Activated CD8-positive, alpha-beta memory T cell treated with anti-CD3 and anti-CD28 coated beads, Interleukin-2, amount 50 U/mL, for 1 hour (primary cell): ENCODE data around the gene COL23A1.
"Not testable (repeated sequence)": the region's sequence is repeated elsewhere in the genome, so short reads cannot be mapped to it uniquely, and the experiment has no call there.

Source experiments
- DNase-seq: peaks from one replicate; pipeline ENCODE4 v3.0.0-alpha.2; 2020; ENCODE audit errors: extremely low read depth

The COL23A1 gene

GRCh38 chr5:178264044-178264443, 326.1 kb downstream of the COL23A1 start:
- no peak for DNase-seq

- no peak for DNase-seq
Observed at GRCh38 chr5:178261666-178262600, 328.3 kb downstream of the COL23A1 start.

- no peak for DNase-seq
Observed at GRCh38 chr5:178259623-178260536, 330.3 kb downstream of the COL23A1 start.

- no peak for DNase-seq
Observed at GRCh38 chr5:178257650-178258049, 332.5 kb downstream of the COL23A1 start.

- no peak for DNase-seq
Observed at GRCh38 chr5:178256746-178257145, 333.4 kb downstream of the COL23A1 start.

GRCh38 chr5:178253632-178254031, 336.6 kb downstream of the COL23A1 start:
- not testable (repeated sequence) for DNase-seq

GRCh38 chr5:178252258-178252657, 337.9 kb downstream of the COL23A1 start:
- no peak for DNase-seq

GRCh38 chr5:178250263-178250662, 339.9 kb downstream of the COL23A1 start:
- DNase-seq = no peak

GRCh38 chr5:178249191-178249989, 340.8 kb downstream of the COL23A1 start:
- peak; percentile 10 for DNase-seq

- DNase-seq = no peak
Observed at GRCh38 chr5:178248750-178249149, 341.4 kb downstream of the COL23A1 start.

GRCh38 chr5:178247481-178248456, 342.4 kb downstream of the COL23A1 start:
- no peak for DNase-seq

GRCh38 chr5:178246624-178247279, 343.4 kb downstream of the COL23A1 start:
- DNase-seq = no peak

- no peak for DNase-seq
Observed at GRCh38 chr5:178245389-178245788, 344.8 kb downstream of the COL23A1 start.

GRCh38 chr5:178244576-178244975, 345.6 kb downstream of the COL23A1 start:
- no peak for DNase-seq

- DNase-seq = no peak
Observed at GRCh38 chr5:178242416-178242815, 347.8 kb downstream of the COL23A1 start.

GRCh38 chr5:178241688-178242231, 348.4 kb downstream of the COL23A1 start:
- no peak for DNase-seq

GRCh38 chr5:178241231-178241663, 348.9 kb downstream of the COL23A1 start:
- no peak for DNase-seq

- DNase-seq = no peak
Observed at GRCh38 chr5:178240766-178241165, 349.4 kb downstream of the COL23A1 start.

GRCh38 chr5:178240341-178240741, 349.9 kb downstream of the COL23A1 start:
- DNase-seq = no peak
